HG03108 (cell line): ENCODE measurements around the gene GGT7.
A peak's percentile ranks its signal among the peaks of the same experiment; 100 is the strongest.
"Not testable (repeated sequence)": the region's sequence is repeated elsewhere in the genome, so short reads cannot be mapped to it uniquely, and the experiment has no call there.

Experiments
- ATAC-seq: cut with Tn5 transposase; IDR thresholded peaks from one replicate; pipeline ENCODE4 v1.9.1; 2021; ENCODE audit warnings: moderate library complexity; ENCODE audit not compliant: unreplicated experiment

GGT7 gene, protein sequence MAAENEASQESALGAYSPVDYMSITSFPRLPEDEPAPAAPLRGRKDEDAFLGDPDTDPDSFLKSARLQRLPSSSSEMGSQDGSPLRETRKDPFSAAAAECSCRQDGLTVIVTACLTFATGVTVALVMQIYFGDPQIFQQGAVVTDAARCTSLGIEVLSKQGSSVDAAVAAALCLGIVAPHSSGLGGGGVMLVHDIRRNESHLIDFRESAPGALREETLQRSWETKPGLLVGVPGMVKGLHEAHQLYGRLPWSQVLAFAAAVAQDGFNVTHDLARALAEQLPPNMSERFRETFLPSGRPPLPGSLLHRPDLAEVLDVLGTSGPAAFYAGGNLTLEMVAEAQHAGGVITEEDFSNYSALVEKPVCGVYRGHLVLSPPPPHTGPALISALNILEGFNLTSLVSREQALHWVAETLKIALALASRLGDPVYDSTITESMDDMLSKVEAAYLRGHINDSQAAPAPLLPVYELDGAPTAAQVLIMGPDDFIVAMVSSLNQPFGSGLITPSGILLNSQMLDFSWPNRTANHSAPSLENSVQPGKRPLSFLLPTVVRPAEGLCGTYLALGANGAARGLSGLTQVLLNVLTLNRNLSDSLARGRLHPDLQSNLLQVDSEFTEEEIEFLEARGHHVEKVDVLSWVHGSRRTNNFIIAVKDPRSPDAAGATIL

DNA sequence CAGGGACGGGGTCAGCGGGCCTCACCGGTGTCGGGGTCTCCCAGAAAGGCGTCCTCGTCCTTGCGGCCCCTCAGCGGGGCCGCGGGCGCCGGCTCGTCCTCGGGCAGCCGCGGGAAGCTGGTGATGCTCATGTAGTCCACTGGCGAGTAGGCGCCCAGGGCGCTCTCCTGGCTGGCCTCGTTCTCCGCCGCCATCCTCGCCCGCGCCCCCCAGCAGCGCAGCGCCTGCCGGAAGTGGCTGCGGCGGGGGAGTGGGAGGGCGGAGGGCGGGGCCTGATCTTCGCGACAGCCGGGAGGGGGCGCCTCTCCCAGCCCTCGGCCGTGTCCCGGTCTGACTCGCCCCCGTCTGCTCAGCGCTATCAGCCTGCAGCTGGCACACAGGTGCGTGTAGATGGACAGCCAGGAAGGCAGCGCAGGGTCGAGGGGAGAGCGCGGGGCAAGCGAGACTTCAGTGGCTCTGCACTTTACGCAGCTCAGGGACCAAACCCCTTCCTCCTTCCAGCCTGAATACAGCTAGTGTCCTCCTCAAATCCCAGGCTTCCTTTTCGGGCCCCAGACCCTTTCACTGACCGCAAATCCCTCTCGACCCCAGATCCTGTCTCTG, at the start of gene GGT7:
Gene GGT7 (minus strand): TSS at position 235 of the 603 bp plus-strand sequence. CDS start 41 bp downstream, at position 194.
- peak; percentile 38 for ATAC-seq

DNA sequence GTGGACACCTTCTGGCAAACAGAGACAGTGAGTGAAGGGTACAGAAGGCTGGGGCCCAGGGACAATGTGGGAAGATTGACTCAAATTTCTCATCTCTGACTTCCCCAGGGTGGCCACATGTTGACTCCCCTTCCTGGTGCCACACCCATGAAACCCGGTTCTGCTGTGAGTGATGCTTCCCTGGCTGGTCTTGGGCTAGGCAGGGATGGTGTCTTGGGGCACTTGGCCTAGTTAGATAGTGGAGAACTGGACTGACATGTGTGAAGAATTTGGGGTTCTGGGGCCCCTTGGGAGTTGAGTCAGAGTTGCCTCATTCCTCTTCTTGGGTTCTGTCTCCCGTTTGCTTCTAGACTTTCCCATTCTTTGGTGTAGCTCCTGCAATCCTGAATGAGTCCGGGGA, 48.8 kb upstream of the GGT7 start:
- no peak for ATAC-seq

DNA sequence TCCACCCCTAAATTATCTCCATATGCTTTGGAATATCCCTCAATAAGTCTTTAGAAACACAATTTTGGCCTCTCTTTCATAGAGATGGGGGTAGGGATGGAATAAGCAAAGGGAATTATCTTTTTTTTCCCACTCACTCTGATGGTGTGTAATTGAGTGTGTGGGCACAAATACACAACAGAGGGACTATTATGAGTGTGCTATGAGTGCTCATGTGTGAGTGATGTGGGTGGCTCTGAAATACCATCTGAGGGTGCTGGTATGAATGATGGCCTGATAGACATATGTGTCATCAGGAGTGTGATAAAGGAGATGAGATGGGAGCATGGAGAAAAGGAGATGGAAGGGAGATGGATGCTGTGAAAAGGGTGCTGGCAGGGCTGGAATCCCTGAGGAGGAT, 47.4 kb upstream of the GGT7 start:
- no peak for ATAC-seq

DNA sequence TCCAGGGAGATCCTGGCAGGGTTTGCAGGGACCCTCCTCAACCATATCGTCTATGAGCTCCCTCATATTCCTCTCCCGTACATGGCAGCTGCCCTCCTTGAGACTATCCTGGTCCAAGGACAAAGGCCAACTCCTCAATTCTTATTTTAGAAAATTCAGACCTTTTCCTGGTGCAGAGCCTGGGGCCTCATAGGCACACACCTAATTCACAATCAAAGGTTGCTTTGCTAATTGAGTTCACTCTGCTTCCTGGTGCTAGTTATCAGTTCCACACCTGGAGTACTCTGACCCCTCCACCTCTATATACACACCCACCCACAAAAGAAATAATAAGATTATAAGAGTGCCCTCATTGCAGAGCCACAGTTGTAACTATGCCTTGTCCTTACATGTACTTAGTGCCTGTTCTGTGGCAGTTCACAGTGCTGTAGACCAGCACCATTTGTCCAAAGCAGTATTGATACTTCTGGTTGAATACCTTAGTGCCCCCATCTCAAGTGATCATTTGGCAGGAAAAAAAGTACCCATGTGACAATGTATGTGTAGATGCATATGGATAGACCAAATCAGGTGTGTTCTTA, 44.2 kb upstream of the GGT7 start:
- no peak for ATAC-seq

DNA sequence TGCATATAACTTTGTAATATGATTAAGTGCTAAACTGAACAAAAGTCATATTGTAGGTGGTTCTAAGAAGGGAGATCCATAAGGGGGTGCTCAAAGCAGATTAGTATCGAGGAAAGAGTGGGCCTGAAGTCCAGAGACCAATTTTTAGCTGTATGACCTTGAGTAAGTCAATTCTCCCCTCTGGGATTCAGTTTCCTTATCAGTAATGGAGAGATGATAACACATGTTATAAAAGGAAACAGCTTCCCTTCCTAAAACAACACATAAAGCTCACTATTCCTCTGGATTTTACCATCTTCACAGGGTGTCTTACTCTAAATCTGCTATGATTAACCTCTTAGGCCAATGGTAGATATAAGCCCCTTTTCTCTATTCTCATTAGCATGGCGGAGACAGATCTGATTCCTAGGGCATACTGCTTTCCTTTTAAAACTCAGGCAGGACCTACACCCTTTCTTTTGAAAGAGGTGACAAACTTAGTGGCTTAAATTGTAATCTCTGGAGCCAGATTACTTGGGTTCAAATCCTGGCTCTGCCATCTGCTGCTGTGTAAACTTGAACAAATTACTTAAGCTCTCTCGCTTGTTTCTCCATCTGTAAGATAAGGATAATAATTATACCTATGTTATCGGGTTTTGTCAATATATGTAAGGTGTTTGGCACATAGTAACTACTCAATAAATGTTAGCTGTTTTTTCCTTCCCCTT, 43.2 kb upstream of the GGT7 start:
- ATAC-seq: no peak

DNA sequence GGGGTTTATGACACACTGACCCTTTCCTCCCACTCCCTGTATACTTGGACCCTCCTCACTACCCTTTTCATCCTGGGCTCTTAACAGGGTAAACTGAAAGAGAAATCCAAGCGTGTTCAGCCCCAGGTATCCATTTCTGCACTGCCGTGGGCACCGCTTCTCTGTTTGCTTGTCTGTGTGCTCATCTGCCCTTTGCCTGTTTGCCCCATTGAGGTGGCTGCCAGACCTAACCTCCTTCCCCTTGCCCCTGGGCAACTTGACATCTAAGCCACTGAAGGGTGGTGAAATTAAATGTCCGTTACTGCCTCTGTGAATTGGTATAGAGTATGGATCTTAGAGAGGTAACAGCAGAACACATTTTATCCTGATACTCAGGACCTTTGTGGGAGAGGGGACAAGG, 42.5 kb upstream of the GGT7 start:
- no peak for ATAC-seq

DNA sequence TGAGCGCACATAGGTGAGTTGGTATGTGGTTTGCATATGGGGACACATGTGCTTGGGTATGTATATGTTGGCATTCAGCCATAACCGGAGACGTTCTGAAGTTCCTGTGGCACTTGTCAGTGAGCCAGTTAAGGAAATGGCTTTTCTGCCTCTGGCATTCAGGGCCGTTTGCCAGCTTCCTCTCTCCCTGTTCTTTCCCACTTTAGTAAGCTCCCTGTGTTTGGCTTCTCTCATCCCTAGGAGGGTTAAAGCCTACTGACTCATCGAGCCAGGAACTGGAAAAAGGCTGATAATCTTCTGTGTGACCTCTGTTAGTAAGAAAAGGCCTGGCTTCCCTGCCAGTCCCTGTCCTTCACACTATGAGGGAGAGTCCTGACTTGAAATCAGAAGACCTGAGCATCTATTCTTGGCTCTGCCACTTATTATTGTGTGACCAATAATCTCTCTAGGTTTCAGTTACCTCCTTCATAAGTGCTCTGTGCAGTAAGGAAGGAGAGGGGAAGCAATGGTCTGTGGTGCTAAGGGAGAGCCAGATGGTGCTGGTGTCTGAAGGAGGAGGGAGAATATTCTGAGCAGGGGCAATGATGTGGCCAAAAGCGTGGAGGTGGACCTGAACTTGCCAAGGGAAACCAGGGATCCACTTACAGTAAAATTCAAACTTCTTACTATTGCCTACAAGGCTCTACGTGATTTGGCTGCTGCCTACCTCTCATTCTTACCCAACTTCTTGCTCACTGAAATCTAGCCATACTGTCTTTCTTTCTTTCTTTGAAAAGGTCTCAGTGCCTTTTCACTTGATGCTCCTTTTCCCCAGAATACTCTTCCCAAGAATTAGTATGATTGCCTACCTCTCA, 35.2 kb upstream of the GGT7 start:
- no peak for ATAC-seq

DNA sequence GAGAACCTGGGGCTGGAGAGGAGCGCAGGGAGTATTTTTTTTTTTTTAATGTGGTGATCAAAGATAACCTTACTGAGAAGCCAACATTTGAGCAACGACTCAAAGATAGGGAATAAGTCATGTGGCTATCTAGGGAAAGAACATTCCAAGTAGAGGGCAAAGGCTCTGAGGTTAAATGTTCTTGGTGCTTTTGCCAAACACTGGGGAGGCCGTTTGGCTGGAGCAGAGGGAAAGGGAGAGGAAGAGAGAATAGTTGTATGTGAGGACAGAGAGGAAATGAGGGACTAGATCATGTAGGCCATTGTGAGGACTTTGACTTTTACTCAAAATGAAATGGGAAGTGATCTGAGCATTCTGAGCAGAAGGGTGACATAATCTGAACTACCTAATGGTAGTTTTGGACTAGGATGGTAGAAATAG, 31.6 kb upstream of the GGT7 start:
- no peak for ATAC-seq

DNA sequence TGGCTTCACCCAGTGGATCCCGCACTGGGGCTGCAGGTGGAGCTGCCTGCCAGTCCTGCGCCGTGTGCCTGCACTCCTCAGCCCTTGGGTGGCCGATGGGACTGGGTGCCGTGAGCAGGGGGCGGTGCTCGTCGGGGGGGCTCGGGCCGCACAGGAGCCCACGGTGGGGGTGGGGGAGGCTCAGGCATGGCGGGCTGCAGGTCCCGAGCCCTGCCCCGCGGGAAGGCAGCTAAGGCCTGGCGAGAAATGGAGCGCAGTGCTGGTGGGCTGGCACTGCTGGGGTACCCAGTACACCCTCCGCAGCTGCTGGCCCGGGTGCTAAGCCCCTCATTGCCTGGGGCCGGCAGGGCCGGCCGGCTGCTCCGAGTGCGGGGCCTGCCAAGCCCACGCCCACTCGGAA, 26.1 kb upstream of the GGT7 start:
- ATAC-seq: not testable (repeated sequence)

DNA sequence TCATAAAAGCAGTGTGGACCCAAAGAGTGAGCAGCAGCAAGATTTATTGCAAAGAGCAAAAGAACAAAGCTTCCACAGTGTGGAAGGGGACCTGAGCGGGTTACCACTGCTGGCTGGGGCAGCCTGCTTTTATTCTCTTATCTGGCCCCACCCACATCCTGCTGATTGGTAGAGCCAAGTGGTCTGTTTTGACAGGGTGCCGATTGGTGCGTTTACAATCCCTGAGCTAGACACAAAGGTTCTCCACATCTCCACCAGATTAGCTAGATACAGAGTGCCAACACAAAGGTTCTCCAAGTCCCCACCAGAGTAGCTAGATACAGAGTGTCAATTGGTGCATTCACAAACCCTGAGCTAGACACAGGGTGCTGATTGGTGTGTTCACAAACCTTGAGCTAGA, 25.5 kb upstream of the GGT7 start:
- ATAC-seq: not testable (repeated sequence)

DNA sequence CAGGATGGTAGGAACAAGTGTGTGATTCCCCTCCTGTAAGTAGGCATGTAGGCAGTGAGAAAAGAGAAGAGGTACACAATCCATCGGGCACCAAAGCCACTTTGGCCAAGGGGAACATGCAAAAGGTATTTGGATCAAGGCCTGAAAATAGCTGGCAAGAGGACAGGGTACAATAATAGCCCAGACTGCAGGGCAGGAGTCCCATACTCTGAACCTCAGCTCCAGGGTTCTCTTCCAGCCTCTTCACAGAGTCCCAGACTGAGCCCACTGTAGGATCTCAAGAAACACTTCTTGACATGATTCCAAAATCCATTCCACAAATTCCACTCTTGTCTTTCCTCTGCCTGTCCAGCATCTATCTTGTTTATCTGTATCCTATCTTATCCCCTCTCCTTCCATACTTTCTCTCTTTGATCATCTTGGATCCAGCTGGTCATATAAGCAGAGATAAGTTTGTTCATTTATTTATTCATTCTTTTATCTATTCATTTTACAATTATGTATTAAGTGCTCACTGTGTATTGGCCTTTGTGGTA, 23.5 kb upstream of the GGT7 start:
- no peak for ATAC-seq

DNA sequence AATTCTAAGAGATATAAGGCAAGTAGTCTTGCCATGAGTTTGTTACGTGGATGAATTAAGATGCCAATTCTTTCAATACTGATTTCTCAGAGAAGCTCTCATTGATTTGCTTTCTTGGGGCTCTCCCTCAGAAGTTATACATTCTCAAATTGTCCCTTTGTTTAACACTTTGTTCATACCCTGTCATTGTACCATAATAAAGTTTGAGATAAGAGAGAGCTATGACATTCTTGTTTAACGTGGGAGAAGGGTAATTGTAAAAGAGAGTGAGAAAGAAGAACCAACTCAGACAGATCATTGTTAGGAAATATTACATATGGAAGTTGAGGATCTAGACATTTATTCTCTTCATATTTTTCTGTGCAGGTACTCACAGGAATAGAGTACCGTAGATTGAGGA, 22.8 kb upstream of the GGT7 start:
- ATAC-seq: no peak

DNA sequence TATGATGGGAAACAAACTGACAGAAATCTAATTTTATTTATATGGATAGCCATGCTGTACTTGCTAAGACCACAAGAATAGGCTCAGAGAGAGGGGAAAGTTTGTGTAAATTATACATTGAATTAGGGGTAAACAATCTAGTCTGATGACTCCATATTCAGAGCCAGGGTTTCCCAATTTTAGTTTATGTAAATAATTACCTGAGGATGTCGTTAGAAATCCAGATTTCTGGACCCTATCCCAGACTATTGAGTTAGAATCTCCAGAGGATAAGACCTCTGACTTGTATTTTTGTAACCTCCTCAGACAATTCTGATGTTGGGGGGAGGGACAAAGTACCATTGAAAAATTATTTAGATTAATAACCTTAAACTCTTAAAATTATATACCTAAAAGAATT, 22.1 kb upstream of the GGT7 start:
- ATAC-seq: no peak

DNA sequence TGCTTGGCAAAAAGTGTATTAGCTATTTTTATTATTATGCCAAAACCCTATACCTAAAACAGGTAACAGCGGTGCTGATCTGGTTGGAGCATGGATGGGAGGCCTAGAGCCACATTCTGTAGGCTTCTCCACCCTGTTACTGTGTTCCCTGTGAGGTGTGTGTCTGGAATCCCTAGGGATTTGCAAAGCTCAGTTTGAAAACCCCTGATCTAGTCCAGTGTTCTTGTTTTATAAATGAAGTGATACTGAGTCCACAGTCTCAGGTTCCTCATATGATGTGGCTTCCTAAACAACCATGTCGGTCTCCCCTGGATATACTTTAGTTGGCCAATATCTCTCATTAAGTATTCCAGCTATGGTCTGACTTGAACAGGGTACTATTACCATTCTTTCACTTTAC, 20.0 kb upstream of the GGT7 start:
- ATAC-seq: no peak

DNA sequence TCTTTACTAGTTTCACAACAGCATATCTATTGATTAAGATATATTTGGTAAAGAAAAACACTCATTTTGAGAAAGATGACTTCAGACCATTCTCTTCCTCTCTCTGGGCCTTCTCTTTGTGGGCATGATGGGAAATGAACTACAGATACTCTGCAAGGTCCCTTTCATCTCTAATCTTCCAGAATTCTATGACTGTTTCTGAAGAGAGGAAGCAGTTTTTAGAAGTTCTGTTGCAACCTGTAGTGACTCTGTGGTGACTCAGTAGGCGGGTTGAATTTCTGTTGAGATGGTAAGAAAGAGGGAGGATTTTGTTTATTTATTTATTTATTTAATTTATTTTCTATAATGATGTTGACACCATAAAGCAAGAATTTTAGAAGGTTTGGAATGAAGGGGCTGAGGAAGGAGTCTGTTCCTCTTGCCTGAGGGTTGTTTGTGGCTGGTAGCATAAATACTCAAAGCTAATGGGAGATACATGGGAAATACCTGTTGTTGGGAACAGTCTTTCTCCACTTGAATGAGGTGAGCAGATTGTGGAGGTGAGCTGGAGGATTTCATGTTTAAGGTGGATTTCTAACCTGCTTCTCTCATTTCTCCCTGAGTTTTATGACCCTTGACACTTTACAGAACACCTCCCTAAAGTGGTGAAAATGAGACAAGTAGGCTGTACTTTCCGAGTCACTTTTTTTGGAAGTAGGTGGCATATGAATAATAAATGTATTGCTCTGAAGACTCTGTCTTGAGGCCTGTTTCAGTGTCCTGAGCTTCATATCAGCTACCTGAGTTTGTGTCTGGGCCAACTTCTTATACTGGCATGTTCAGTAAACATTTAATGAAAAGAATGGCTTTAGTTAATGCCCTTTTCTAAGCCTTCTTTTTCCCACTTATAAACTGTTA, 18.8 kb upstream of the GGT7 start:
- ATAC-seq: no peak

DNA sequence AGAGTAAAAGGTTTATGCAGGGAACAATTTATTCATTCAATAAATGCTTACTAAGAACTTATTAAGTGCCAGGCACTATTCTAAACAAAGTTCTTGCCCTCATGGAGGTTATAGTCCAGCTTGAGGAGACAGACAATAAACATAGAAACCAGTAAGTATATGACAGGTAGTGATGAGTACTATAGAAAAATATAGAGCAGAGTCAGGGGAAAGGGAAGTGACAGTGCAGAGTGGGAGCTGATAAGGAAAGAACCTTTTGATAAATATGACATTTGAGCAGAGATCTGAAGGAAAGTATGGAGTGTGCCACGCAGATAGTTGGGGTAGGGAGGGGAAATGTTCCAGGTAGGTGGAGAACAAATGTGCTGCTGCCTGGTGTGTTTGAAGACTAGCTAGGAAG, 15.8 kb upstream of the GGT7 start:
- no peak for ATAC-seq

DNA sequence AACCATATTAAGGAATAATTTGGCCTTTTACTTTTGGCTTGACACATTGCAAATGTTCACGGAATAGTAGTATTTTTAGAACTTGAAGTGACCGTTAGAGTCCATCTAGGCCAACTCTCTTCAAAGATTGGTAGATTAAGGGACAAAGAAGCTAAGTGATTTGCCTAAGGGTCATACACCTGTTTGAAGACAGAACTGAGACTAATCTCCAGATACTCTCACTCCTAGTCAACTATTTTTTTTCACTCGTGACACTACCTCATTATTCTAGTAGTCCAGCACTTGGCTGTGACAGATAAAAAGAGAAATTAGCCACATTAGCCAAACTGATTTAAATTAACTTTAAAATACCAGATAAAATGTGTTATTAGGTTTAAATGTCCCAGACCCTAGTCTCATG, 14.4 kb upstream of the GGT7 start:
- ATAC-seq: no peak

DNA sequence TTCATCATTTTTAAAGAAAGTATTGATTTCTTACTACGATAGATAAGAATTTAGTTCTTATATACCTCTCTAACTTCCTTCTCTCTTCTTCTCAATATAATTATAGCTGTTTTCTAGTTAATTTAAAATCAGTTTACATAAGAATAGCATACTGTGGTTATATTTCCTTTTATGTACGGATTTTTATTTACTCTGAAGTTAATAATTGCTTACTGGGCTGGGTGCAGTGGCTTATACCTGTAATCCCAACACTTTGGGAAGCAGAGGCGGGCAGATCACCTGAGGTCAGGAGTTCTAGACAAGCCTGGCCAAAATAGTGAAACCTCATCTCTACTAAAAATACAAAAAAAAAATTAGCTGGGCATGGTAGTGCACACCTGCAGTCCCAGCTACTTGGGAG, 13.5 kb upstream of the GGT7 start:
- no peak for ATAC-seq

DNA sequence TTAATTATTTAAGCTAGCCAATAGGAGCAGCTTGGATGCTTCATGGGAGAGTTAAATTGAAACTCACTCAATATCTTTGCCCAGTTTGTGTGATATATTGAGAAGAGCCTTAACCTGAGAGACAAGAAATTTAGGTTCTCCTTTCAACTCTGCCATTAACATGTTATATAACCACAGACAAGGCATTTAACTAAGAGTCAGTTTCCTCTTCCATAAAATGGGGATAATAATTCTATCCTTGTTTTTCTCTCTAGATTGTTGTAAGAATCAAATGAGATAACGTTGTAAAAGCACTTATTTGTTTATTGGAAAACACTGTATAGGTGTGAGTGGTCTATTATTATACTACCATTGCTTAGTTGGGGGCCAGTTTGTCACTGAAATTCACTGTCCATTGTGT, 11.6 kb upstream of the GGT7 start:
- no peak for ATAC-seq
